Measurements from ENCODE around the gene HMX3.

The HMX3 gene

GRCh38 chr10:123134343-123134914 lies 1.3 kb upstream of the HMX3 start:
- no peak for DNase-seq (ENCODE audit: low read depth in 2 of 2)

- DNase-seq (ENCODE audit: low read depth in 2 of 2): no peak
These were observed 805 bp upstream of the HMX3 start for GRCh38 chr10:123134915-123135414.

GRCh38 chr10:123136221-123136805 lies 543 bp downstream of the HMX3 start:
- no peak for DNase-seq (ENCODE audit: low read depth in 2 of 2)

GRCh38 chr10:123136806-123137642 lies 1.3 kb downstream of the HMX3 start:
- DNase-seq (ENCODE audit: low read depth in 2 of 2): no peak

DNA sequence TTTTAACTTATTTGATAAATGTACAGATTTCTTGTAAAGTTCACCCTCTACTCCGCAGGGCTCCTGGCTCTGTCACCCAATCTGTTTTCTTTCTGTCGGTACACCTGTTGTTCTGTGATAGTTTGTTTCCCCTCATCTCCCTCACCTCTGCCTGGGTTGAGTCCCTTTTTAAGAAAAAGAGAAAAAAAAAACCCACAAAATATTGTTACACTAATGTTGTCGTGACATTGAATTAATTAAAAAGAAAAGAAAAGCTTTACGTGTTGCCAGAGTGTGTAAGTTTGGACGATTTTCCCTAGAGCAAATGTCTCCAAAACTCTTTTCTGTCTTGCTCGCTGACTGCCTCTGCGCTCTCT lies 3.4 kb downstream of the HMX3 start:
- no peak for DNase-seq (ENCODE audit: low read depth in 2 of 2)

DNA sequence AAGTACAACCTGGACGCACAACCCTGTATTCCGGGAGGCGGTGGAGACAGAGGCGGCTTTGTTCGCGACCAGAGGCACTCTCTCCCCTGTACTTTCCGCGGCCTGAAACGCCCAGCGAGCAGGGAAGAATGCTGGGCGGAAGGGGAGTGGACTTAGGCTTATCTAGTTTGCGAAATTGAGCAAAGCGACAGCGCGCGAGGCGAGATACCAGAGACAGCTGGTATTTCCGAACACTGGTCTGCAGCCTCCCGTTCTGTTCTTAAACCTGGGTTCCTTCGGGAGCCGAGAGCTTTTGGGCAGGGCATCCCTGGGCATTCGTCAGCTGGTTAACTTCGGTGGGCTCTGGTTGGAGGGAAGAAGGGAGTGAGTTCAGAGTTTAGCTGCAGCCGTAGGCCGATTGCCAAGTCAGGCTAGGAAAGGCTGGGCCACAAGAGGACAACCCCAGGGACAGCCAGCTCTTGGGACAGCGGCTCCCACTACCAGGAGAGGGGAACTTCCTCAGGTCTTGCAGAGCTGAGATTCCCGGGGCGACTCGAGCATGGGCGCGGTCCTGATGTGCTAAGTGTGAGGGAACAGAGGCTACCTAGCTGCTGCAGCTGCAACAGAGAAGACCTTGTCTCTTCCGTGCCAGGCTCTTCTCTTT lies 3.9 kb downstream of the HMX3 start:
- DNase-seq (ENCODE audit: low read depth in 2 of 2): no peak

DNA sequence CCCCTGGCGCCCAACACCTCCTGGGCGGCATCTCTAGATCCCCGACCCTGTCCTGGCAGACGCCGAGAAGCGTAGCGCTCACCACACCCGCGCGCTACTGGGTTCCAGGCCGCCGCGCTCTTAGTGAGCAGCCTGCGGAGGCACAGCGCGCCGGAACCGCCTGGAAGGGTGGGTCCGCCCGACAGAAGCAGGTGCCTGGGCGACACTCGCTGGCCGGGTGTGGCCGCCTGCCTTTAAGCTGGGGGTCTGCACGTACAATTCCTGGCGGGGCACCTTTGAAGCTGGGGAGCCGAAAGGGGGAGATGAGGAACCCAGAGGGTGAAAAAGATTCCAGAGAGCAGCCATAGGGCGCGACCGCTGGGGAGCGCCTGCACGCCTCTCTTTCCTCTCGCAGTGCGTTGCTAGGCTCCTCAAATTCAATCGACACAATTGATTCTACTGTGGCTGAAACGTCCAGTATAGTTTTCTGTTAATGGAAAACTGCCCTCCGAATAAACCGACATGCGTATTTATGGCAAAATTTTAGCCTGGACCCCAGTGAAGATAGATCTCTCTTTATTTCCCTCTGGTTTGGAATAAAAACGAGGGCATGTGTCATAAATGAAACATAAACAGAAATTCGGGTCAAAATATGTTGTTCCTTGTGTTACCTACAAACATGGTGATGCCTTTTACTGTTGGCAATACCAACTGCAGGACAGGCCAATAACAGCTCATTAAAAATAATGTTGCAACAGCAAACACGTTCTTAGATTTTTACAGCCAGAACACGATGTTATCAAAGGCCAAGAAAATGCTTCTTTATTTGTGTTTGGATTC lies 4.6 kb downstream of the HMX3 start:
- DNase-seq (ENCODE audit: low read depth in 2 of 2): no peak

- no peak for DNase-seq (ENCODE audit: low read depth in 2 of 2)
These were observed 5.2 kb downstream of the HMX3 start for GRCh38 chr10:123140983-123141390.

- no peak for DNase-seq (ENCODE audit: low read depth in 2 of 2)
These were observed 6.3 kb downstream of the HMX3 start for GRCh38 chr10:123141791-123142700.

- DNase-seq (ENCODE audit: low read depth in 2 of 2): no peak
These were observed 7.0 kb downstream of the HMX3 start for GRCh38 chr10:123142701-123143161.

GRCh38 chr10:123143162-123143824 lies 7.5 kb downstream of the HMX3 start:
- DNase-seq (ENCODE audit: low read depth in 2 of 2): no peak

DNA sequence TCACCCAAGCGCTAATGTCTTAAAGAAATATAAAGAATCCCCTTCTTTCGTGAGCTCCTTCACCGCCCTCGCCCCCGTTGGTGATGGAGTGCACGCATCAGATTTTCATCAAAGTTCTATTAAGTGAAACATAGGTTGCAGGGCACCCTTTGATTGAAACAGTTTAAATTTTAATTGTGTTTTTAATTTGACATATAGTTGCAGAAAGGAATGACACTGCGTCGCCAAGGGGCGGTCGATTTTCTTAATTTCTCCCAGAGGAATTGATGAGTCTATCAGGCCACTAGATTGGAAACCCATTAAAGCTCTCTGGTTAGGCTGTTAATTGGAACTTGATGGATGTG lies 8.0 kb downstream of the HMX3 start:
- DNase-seq (ENCODE audit: low read depth in 2 of 2): no peak

GRCh38 chr10:123144697-123145541 lies 9.1 kb downstream of the HMX3 start:
- DNase-seq (ENCODE audit: low read depth in 2 of 2): no peak

- no peak for DNase-seq (ENCODE audit: low read depth in 2 of 2)
These were observed 9.8 kb downstream of the HMX3 start for GRCh38 chr10:123145542-123146012.

DNA sequence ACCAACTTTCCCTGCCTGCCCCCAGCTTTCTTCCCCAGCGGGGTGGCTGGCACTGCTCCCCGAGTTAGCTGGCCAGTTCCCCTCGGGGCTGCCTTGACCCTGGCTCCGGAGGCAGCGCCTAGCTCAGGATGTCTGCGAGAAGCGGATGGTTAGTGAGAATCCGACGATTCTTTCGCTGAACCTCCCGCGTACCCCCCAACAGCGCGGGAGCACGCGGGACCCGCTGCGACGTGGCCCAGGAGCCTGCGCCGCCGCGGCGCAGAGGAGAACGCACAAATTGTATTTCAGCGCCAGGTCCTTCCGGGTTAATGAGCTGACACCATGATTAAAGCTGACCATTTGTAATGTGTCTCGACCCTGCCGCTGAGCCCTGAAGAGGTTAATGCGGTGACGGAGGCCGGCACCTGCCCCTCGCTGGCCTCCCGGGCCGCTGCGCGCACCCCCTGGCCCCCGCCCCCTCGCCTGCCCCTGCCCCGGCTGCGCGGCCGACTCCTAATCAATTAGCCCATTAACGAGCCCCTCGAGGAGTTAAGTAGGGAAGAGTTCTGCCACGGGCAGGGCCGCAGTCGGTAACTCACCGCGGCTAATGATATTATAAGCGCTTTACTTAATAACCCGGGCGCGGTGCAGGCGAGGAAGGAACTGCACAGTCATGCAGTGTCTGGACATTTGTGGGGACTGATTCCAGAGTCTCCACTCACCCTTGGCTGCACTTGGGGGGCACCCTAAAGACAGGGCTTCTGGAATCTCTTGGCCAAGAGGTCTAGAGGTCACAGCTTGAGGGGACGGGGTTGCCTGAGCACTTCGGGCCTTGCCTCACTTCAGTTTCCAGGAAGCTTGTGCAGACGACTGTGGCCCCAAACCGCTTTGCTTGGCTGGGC lies 10.5 kb downstream of the HMX3 start:
- DNase-seq (ENCODE audit: low read depth in 2 of 2): no peak

DNA sequence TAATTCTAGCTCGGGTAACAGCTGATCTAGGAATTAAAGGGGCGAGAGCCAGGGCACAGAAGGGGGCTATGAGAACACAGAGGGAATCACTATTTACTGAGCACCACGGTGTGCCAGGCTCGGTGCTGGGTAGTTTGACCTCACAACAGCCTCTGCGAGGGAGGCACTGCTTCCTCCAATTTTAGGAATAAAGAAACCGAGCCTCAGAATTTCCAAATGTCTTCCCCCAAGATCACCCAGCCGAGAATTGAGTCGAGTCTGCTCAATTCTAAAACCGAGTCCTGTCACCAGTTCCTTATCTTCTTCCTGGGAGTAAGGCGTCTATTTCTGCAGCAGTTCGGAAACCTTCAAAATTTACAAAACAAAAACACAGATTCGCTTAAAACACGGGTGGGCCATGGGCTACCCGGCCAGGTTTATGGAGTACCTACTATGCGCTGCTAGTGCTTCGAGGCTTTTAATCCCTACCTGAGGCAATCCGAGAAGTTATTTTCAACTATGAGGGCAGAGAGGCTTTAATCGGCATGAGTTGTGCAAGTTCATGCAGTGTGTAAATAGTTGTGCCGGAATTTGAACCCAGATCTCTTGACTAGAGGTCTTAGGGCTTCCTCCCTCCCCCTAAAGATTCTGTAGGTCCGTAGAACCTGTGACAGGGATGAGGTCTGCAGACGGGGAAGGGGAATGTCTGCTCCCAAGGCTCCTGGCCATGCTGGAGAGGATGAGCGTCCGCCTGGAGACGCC lies 11.3 kb downstream of the HMX3 start:
- DNase-seq (ENCODE audit: low read depth in 2 of 2): no peak

All from activated CD8-positive, alpha-beta memory T cell treated with anti-CD3 and anti-CD28 coated beads for 4 hours (primary cell).